Measurements from ENCODE around the gene PCBP3.

PCBP3 gene

GRCh38 chr21:45965084-45965809, 321.7 kb downstream of the PCBP3 start:
- H3K36me3 ChIP-seq = no peaks in the 10 kb centered on the region
- no peaks in the 10 kb centered on the region for H3K4me1 ChIP-seq (ENCODE audit: control insufficient read depth in 1 of 2, insufficient read depth in 1 of 2, low read depth in 1 of 2, low read length in 1 of 2)
- H3K27me3 ChIP-seq = peaks cover 36% of the 10 kb centered on the region
- no peak overlapping the region for H3K27ac ChIP-seq
- TF ChIP-seq, protein P1, sequence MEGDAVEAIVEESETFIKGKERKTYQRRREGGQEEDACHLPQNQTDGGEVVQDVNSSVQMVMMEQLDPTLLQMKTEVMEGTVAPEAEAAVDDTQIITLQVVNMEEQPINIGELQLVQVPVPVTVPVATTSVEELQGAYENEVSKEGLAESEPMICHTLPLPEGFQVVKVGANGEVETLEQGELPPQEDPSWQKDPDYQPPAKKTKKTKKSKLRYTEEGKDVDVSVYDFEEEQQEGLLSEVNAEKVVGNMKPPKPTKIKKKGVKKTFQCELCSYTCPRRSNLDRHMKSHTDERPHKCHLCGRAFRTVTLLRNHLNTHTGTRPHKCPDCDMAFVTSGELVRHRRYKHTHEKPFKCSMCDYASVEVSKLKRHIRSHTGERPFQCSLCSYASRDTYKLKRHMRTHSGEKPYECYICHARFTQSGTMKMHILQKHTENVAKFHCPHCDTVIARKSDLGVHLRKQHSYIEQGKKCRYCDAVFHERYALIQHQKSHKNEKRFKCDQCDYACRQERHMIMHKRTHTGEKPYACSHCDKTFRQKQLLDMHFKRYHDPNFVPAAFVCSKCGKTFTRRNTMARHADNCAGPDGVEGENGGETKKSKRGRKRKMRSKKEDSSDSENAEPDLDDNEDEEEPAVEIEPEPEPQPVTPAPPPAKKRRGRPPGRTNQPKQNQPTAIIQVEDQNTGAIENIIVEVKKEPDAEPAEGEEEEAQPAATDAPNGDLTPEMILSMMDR (IDR thresholded peaks at IDR 0.05) = no peak
- no peaks in the 10 kb centered on the region for H3K9me3 ChIP-seq
- H3K4me3 ChIP-seq (ENCODE audit: low read depth in 1 of 2, low read length in 1 of 2) = no peak overlapping the region

GRCh38 chr21:45966791-45967394, 323.4 kb downstream of the PCBP3 start:
- H3K36me3 ChIP-seq = no peaks in the 10 kb centered on the region
- H3K9me3 ChIP-seq = no peaks in the 10 kb centered on the region
- no peaks in the 10 kb centered on the region for H3K4me1 ChIP-seq (ENCODE audit: control insufficient read depth in 1 of 2, insufficient read depth in 1 of 2, low read depth in 1 of 2, low read length in 1 of 2)
- H3K4me3 ChIP-seq (ENCODE audit: low read depth in 1 of 2, low read length in 1 of 2) = no peak overlapping the region
- no peak overlapping the region for H3K27ac ChIP-seq
- TF ChIP-seq, protein P1 (IDR thresholded peaks at IDR 0.05) = no peak
- peaks cover 52% of the 10 kb centered on the region for H3K27me3 ChIP-seq

- H3K4me3 ChIP-seq (ENCODE audit: low read depth in 1 of 2, low read length in 1 of 2) = no peak overlapping the region
- no peaks in the 10 kb centered on the region for H3K9me3 ChIP-seq
- peaks cover 69% of the 10 kb centered on the region for H3K27me3 ChIP-seq
- no peak overlapping the region for H3K27ac ChIP-seq
- peaks cover 5 to 21% of the 10 kb centered on the region in 2 experiments for H3K4me1 ChIP-seq (ENCODE audit: control insufficient read depth in 1 of 2, insufficient read depth in 1 of 2, low read depth in 1 of 2, low read length in 1 of 2)
- TF ChIP-seq, protein P1 (IDR thresholded peaks at IDR 0.05) = no peak
- H3K36me3 ChIP-seq = no peaks in the 10 kb centered on the region
These were observed 326.6 kb downstream of the PCBP3 start for GRCh38 chr21:45969921-45970673.

- TF ChIP-seq, protein P1 (IDR thresholded peaks at IDR 0.05) = no peak
- H3K4me3 ChIP-seq (ENCODE audit: low read depth in 1 of 2, low read length in 1 of 2) = no peak overlapping the region
- H3K27me3 ChIP-seq = peaks cover 78% of the 10 kb centered on the region
These were observed 327.4 kb downstream of the PCBP3 start for GRCh38 chr21:45970674-45971615.

More at GRCh38 chr21:45970674-45971615, 327.4 kb downstream of the PCBP3 start:
- Histone ChIP-seq H3K36me3 (no peaks in the 10 kb centered on the region), H3K9me3 (no peaks in the 10 kb centered on the region), H3K27ac (no peak overlapping the region), H3K4me1 (ENCODE audit: control insufficient read depth in 1 of 2, insufficient read depth in 1 of 2, low read depth in 1 of 2, low read length in 1 of 2) (peaks cover 5 to 21% of the 10 kb centered on the region in 2 experiments)
